CD14-positive monocyte (primary cell): ENCODE data around the gene RD3L. TPM values are rescaled to one million over a fixed set of nuclear protein-coding genes. Genes with fewer than 3 reads are reported as not detected.

Source experiments
- DNase-seq, 3 donors: peaks; one replicate each; pipeline ENCODE4 v3.0.0-alpha.2; 2011 to 2022
- H2AFZ ChIP-seq: 2 replicates; pipeline ENCODE4 v1.6.0; 2012; ENCODE audit warnings: mild to moderate bottlenecking, low read depth, low read length, inconsistent platforms; ENCODE audit not compliant: insufficient read depth, poor library complexity, severe bottlenecking
- H3K27ac ChIP-seq, 2 donors: 1 replicate in 1 of 2; 2 replicates in 1 of 2; pipeline ENCODE4 v1.5.1; 2012 to 2013; ENCODE audit warnings: low read length in 2 of 2, control low read depth in 1 of 2, inconsistent platforms in 1 of 2, low read depth in 1 of 2, mild to moderate bottlenecking in 1 of 2
- H3K27me3 ChIP-seq, 2 donors: one replicate each; pipeline versions ENCODE4 v1.6.0 to v1.6.1; 2011 to 2013; ENCODE audit warnings: low read length in 2 of 2; ENCODE audit not compliant: control insufficient read depth in 2 of 2, insufficient read depth in 2 of 2
- H3K36me3 ChIP-seq, 2 donors: replicated peaks in 1 of 2; 1 replicate in 1 of 2; 2 replicates in 1 of 2; pipeline versions ENCODE4 v1.5.1 to v1.6.1; 2012 to 2013; ENCODE audit warnings: low read length in 2 of 2, control low read depth in 1 of 2, inconsistent platforms in 1 of 2, mild to moderate bottlenecking in 1 of 2; ENCODE audit not compliant: insufficient read depth in 2 of 2, control insufficient read depth in 1 of 2
- H3K4me1 ChIP-seq, 2 donors: 1 replicate in 1 of 2; 2 replicates in 1 of 2; pipeline versions ENCODE4 v1.5.1 to v1.6.1; 2012 to 2013; ENCODE audit warnings: low read length in 2 of 2, control low read depth in 1 of 2, inconsistent platforms in 1 of 2, mild to moderate bottlenecking in 1 of 2, moderate library complexity in 1 of 2; ENCODE audit not compliant: insufficient read depth in 2 of 2, control insufficient read depth in 1 of 2
- H3K4me2 ChIP-seq: replicated peaks from 2 replicates; pipeline ENCODE3; 2012; ENCODE audit warnings: low read length, moderate library complexity, mild to moderate bottlenecking; ENCODE audit not compliant: poor library complexity, severe bottlenecking; ENCODE audit errors: extremely low read depth
- H3K4me3 ChIP-seq, 3 experiments: fragments of 200-600 bp in 1 of 3; sonication (generic) in 1 of 3; replicated peaks in 1 of 3; 1 replicate in 2 of 3; 2 replicates in 1 of 3; pipeline ENCODE4 v1.5.1; 2011 to 2013; ENCODE audit warnings: low read length in 3 of 3, mild to moderate bottlenecking in 3 of 3, control low read depth in 2 of 3, low read depth in 2 of 3, inconsistent platforms in 1 of 3, moderate library complexity in 1 of 3
- H3K79me2 ChIP-seq: 2 replicates; pipeline ENCODE4 v1.6.0; 2012; ENCODE audit warnings: mild to moderate bottlenecking, control low read depth, inconsistent platforms, low read length, moderate library complexity; ENCODE audit not compliant: insufficient read depth
- H3K9ac ChIP-seq: 2 replicates; pipeline ENCODE4 v1.6.0; 2017; ENCODE audit warnings: low read length, mild to moderate bottlenecking; ENCODE audit not compliant: insufficient read depth, poor library complexity, severe bottlenecking
- H3K9me3 ChIP-seq, 2 donors: replicated peaks in 1 of 2; 1 replicate in 1 of 2; 2 replicates in 1 of 2; pipeline versions ENCODE4 v1.5.1 to v1.6.1; 2012 to 2013; ENCODE audit warnings: low read length in 2 of 2, control low read depth in 1 of 2; ENCODE audit not compliant: control insufficient read depth in 1 of 2, insufficient read depth in 1 of 2
- H4K20me1 ChIP-seq: 2 replicates; pipeline ENCODE4 v1.6.0; 2012; ENCODE audit warnings: mild to moderate bottlenecking, low read length, control low read depth, moderate library complexity; ENCODE audit not compliant: insufficient read depth
- H3K27ac Mint-ChIP-seq, 7 donors: one replicate each; pipeline ENCODE4 v1.8.0; 2020; ENCODE audit warnings: mild to moderate bottlenecking in 7 of 7, mixed read lengths in 7 of 7, moderate library complexity in 6 of 7, inconsistent platforms in 2 of 7
- H3K27me3 Mint-ChIP-seq, 3 donors: one replicate each; pipeline ENCODE4 v1.8.0; 2021 to 2022; ENCODE audit warnings: low read depth in 3 of 3, mild to moderate bottlenecking in 3 of 3, mixed read lengths in 3 of 3, moderate library complexity in 3 of 3, inconsistent platforms in 1 of 3
- H3K36me3 Mint-ChIP-seq, 2 donors: one replicate each; pipeline ENCODE4 v1.8.0; 2020; ENCODE audit warnings: mixed read lengths in 2 of 2, inconsistent platforms in 1 of 2, mild to moderate bottlenecking in 1 of 2
- H3K4me1 Mint-ChIP-seq: one replicate; pipeline ENCODE4 v1.8.0; 2020; ENCODE audit warnings: mild to moderate bottlenecking, mixed read lengths
- H3K4me3 Mint-ChIP-seq, 2 donors: one replicate each; pipeline ENCODE4 v1.8.0; 2020; ENCODE audit warnings: mild to moderate bottlenecking in 2 of 2, mixed read lengths in 2 of 2, moderate library complexity in 1 of 2
- H3K9me3 Mint-ChIP-seq, 7 donors: one replicate each; pipeline ENCODE4 v1.8.0; 2020 to 2022; ENCODE audit warnings: mixed read lengths in 7 of 7, mild to moderate bottlenecking in 6 of 7, moderate library complexity in 6 of 7, inconsistent platforms in 2 of 7
- CTCF ChIP-seq: fragments of 200-600 bp; IDR thresholded peaks from one replicate; pipeline ENCODE4 v1.8.0; 2022; ENCODE audit warnings: antibody characterized with exemption, mild to moderate bottlenecking
- WGBS: methylation state at CpG from one replicate; pipeline ENCODE4 v1.1.5; 2013; ENCODE audit warnings: missing lambda C conversion rate; ENCODE audit not compliant: insufficient coverage; 5-methylcytosine and 5-hydroxymethylcytosine counted together
- intact Hi-C, 2 donors: fragments of 100-400 bp; cut with micrococcal nuclease; formaldehyde crosslinking; loops; one replicate each; pipeline versions ENCODE4 v1.15.0 to v1.15.1; 2023
- polyA plus RNA-seq, 3 donors: library from polyadenylated mRNA; depleted of rRNA in 1 of 3; unstranded in 2 of 3; stranded (reverse) in 1 of 3; fragments of 300-500 nt in 2 of 3; fragments of >200 nt in 1 of 3; fragmentation: Illumina TruSeq in 2 of 3; gene quantifications; 1 replicate in 2 of 3; 2 replicates in 1 of 3; pipeline ENCODE4 v1.2.3, GENCODE V29; 2012 to 2021

Gene RD3L
- polyA plus RNA-seq, 3 donors = not detected

- Mint-ChIP-seq H3K4me1 (peaks cover 14% of the 10 kb centered on the region), H3K36me3 (peaks cover 31 to 38% of the 10 kb centered on the region in 2 donors), H3K27ac (no peak overlapping the region), H3K4me3 (no peak overlapping the region), H3K27me3 (peaks cover 0 to 3% (median 2%) of the 10 kb centered on the region in 3 donors), H3K9me3 (peaks cover 0 to 2% (median 0%) of the 10 kb centered on the region in 7 donors)
- no peak overlapping the region for H3K27ac ChIP-seq
- no peaks in the 10 kb centered on the region for H3K27me3 ChIP-seq
- no peak for TF ChIP-seq CTCF
- DNase-seq = no peak
- H3K79me2 ChIP-seq = no peaks in the 10 kb centered on the region
- H3K9ac ChIP-seq = no peak overlapping the region
- no peak overlapping the region for H2AFZ ChIP-seq
- H4K20me1 ChIP-seq = peaks cover 25% of the 10 kb centered on the region
- peaks cover 27 to 32% of the 10 kb centered on the region in 2 donors for H3K36me3 ChIP-seq
- no peak overlapping the region for H3K4me2 ChIP-seq
- intact Hi-C loops = no loop called here
- H3K9me3 ChIP-seq = no peaks in the 10 kb centered on the region
- H3K4me3 ChIP-seq = no peak overlapping the region
- no CpG with 5 or more reads among the region's 4 CpGs for WGBS
- H3K4me1 ChIP-seq = peaks cover 0 to 6% of the 10 kb centered on the region in 2 donors
Observed at GRCh38 chr14:103908580-103908979, 33.7 kb downstream of the RD3L start.

- intact Hi-C loops = no loop called here
- peak overlapping the region in 1 of 2 donors; percentile 36 for H3K4me3 Mint-ChIP-seq
- Histone ChIP-seq H3K4me1 (peaks cover 0 to 6% of the 10 kb centered on the region in 2 donors), H3K36me3 (peaks cover 6 to 7% of the 10 kb centered on the region in 2 donors), H3K79me2 (no peaks in the 10 kb centered on the region), H3K27ac (no peak overlapping the region), H3K4me3 (no peak overlapping the region), H3K9me3 (no peaks in the 10 kb centered on the region), H3K4me2 (no peak overlapping the region), H2AFZ (no peak overlapping the region), H4K20me1 (peaks cover under 1% of the 10 kb centered on the region), H3K9ac (no peak overlapping the region), H3K27me3 (no peaks in the 10 kb centered on the region)
- H3K27me3 Mint-ChIP-seq = peaks cover 3 to 4% (median 3%) of the 10 kb centered on the region in 3 donors
- peaks cover 16% of the 10 kb centered on the region for H3K4me1 Mint-ChIP-seq
- DNase-seq = peak in 2 of 3 donors; percentile 22 to 23
- no peak overlapping the region for H3K27ac Mint-ChIP-seq
- TF ChIP-seq CTCF = peak; percentile 48
- H3K36me3 Mint-ChIP-seq = peaks cover 7 to 12% of the 10 kb centered on the region in 2 donors
- WGBS = 36% methylated on average over 10 of the region's 22 CpGs
- H3K9me3 Mint-ChIP-seq = peaks cover 0 to 4% (median 0%) of the 10 kb centered on the region in 7 donors
Observed at GRCh38 chr14:103905842-103906456, 36.4 kb downstream of the RD3L start.
